Measurements from ENCODE around the gene SLIT2.

Gene SLIT2

GRCh38 chr4:20251796-20252655 is at the start of gene SLIT2:
SLIT2 (plus strand) TSS chr4:20251905; CDS start chr4:20253816, 1,911 bp downstream.
- peak; percentile 76 for DNase-seq

- no peak for DNase-seq
Measured at GRCh38 chr4:20203508-20203907, 48.2 kb upstream of the SLIT2 start.

GRCh38 chr4:20217521-20217920 is 34.2 kb upstream of the SLIT2 start:
- DNase-seq, result no peak

- DNase-seq, result no peak
Measured at GRCh38 chr4:20217951-20218350, 33.8 kb upstream of the SLIT2 start.

- DNase-seq, result no peak
Measured at GRCh38 chr4:20219521-20219920, 32.2 kb upstream of the SLIT2 start.

- DNase-seq, result no peak
Measured at GRCh38 chr4:20237894-20238537, 13.7 kb upstream of the SLIT2 start.

GRCh38 chr4:20248155-20248558 is 3.5 kb upstream of the SLIT2 start:
- DNase-seq, result peak; percentile 69

- DNase-seq, result no peak
Measured at GRCh38 chr4:20249333-20249732, 2.4 kb upstream of the SLIT2 start.

- no peak for DNase-seq
Measured at GRCh38 chr4:20251031-20251795, 492 bp upstream of the SLIT2 start.

- peak; percentile 57 for DNase-seq
Measured at GRCh38 chr4:20252656-20253282, 1.1 kb downstream of the SLIT2 start.

GRCh38 chr4:20253283-20253734 is 1.6 kb downstream of the SLIT2 start:
- DNase-seq, result no peak

GRCh38 chr4:20253735-20254409 is 2.2 kb downstream of the SLIT2 start:
- DNase-seq, result peak; percentile 33

GRCh38 chr4:20254511-20255250 is 3.0 kb downstream of the SLIT2 start:
- peak; percentile 48 for DNase-seq

GRCh38 chr4:20255251-20255586 is 3.5 kb downstream of the SLIT2 start:
- no peak for DNase-seq

GRCh38 chr4:20255823-20256222 is 4.1 kb downstream of the SLIT2 start:
- no peak for DNase-seq

GRCh38 chr4:20256381-20256881 is 4.7 kb downstream of the SLIT2 start:
- no peak for DNase-seq

- DNase-seq, result no peak
Measured at GRCh38 chr4:20259707-20260106, 8.0 kb downstream of the SLIT2 start.

GRCh38 chr4:20260821-20261220 is 9.1 kb downstream of the SLIT2 start:
- no peak for DNase-seq

GRCh38 chr4:20262221-20262620 is 10.5 kb downstream of the SLIT2 start:
- no peak for DNase-seq

GRCh38 chr4:20264688-20265087 is 13.0 kb downstream of the SLIT2 start:
- DNase-seq, result no peak

- no peak for DNase-seq
Measured at GRCh38 chr4:20265726-20266125, 14.0 kb downstream of the SLIT2 start.

Measured in NCI-H526 treated with DMSO at 0.1 percent for 48 hours (cell line).